Activated naive CD8-positive, alpha-beta T cell treated with anti-CD3 and anti-CD28 coated beads, Interleukin-2, amount 50 U/mL, for 24 hours (primary cell): ENCODE measurements around the gene PTPN20.

ENCODE experiments used
- ATAC-seq: fragments of 150-1000 bp; cut with Tn5 transposase; one replicate; pipeline ENCODE4 v1.10.0; 2021
- DNase-seq: peaks from one replicate; pipeline ENCODE4 v3.0.0; 2021
- H3K27ac Mint-ChIP-seq: one replicate; pipeline ENCODE4 v1.8.0; 2021; ENCODE audit warnings: mild to moderate bottlenecking, mixed read lengths
- H3K27me3 Mint-ChIP-seq: one replicate; pipeline ENCODE4 v1.8.0; 2021; ENCODE audit warnings: mixed read lengths
- H3K36me3 Mint-ChIP-seq: one replicate; pipeline ENCODE4 v1.8.0; 2021; ENCODE audit warnings: low read depth, mixed read lengths
- H3K4me1 Mint-ChIP-seq: one replicate; pipeline ENCODE4 v1.8.0; 2021; ENCODE audit warnings: mixed read lengths
- H3K4me3 Mint-ChIP-seq: one replicate; pipeline ENCODE4 v1.8.0; 2021; ENCODE audit warnings: mild to moderate bottlenecking, moderate library complexity, mixed read lengths
- H3K9me3 Mint-ChIP-seq: one replicate; pipeline ENCODE4 v1.8.0; 2021; ENCODE audit warnings: mixed read lengths

The PTPN20 gene

GRCh38 chr10:47022311-47023131, 111.3 kb downstream of the PTPN20 start:
- DNase-seq, result no peak
- no peaks in the 10 kb centered on the region for H3K36me3 Mint-ChIP-seq
- H3K27ac Mint-ChIP-seq, result no peak overlapping the region
- H3K4me3 Mint-ChIP-seq, result no peak overlapping the region
- no peaks in the 10 kb centered on the region for H3K9me3 Mint-ChIP-seq
- peaks cover 1% of the 10 kb centered on the region for H3K4me1 Mint-ChIP-seq
- peaks cover 5% of the 10 kb centered on the region for H3K27me3 Mint-ChIP-seq
- no peak for ATAC-seq

GRCh38 chr10:47023237-47024045, 112.2 kb downstream of the PTPN20 start:
- Mint-ChIP-seq H3K4me1 (peaks cover 1% of the 10 kb centered on the region), H3K36me3 (no peaks in the 10 kb centered on the region), H3K27me3 (peaks cover 5% of the 10 kb centered on the region), H3K27ac (peak overlapping the region; percentile 32), H3K9me3 (no peaks in the 10 kb centered on the region), H3K4me3 (no peak overlapping the region)
- ATAC-seq, result no peak
- DNase-seq, result no peak

GRCh38 chr10:47024046-47024322, 112.8 kb downstream of the PTPN20 start:
- no peaks in the 10 kb centered on the region for H3K9me3 Mint-ChIP-seq
- H3K36me3 Mint-ChIP-seq, result no peaks in the 10 kb centered on the region
- ATAC-seq (no peak), DNase-seq (no peak)
- H3K27ac Mint-ChIP-seq, result no peak overlapping the region
- H3K4me1 Mint-ChIP-seq, result peaks cover 1% of the 10 kb centered on the region
- H3K4me3 Mint-ChIP-seq, result no peak overlapping the region
- peaks cover 5% of the 10 kb centered on the region for H3K27me3 Mint-ChIP-seq

- Mint-ChIP-seq H3K4me3 (no peak overlapping the region), H3K27ac (no peak overlapping the region), H3K4me1 (peaks cover 1% of the 10 kb centered on the region), H3K9me3 (no peaks in the 10 kb centered on the region), H3K36me3 (no peaks in the 10 kb centered on the region), H3K27me3 (peaks cover 5% of the 10 kb centered on the region)
- DNase-seq (peak; percentile 72), ATAC-seq (peak; percentile 78)
These were observed 113.4 kb downstream of the PTPN20 start for GRCh38 chr10:47024399-47025252.

- ATAC-seq (no peak), DNase-seq (no peak)
- Mint-ChIP-seq H3K4me3 (no peak overlapping the region), H3K27me3 (peaks cover 5% of the 10 kb centered on the region), H3K4me1 (peaks cover 1% of the 10 kb centered on the region), H3K9me3 (no peaks in the 10 kb centered on the region), H3K36me3 (no peaks in the 10 kb centered on the region), H3K27ac (no peak overlapping the region)
These were observed 114.0 kb downstream of the PTPN20 start for GRCh38 chr10:47025253-47025539.

- Mint-ChIP-seq H3K4me3 (no peak overlapping the region), H3K9me3 (no peaks in the 10 kb centered on the region), H3K36me3 (no peaks in the 10 kb centered on the region), H3K4me1 (peaks cover 1% of the 10 kb centered on the region), H3K27ac (no peak overlapping the region), H3K27me3 (peaks cover 5% of the 10 kb centered on the region)
- DNase-seq (no peak), ATAC-seq (no peak)
These were observed 114.5 kb downstream of the PTPN20 start for GRCh38 chr10:47025540-47026300.

- H3K9me3 Mint-ChIP-seq, result no peaks in the 10 kb centered on the region
- H3K4me3 Mint-ChIP-seq, result no peak overlapping the region
- peaks cover 5% of the 10 kb centered on the region for H3K27me3 Mint-ChIP-seq
- peaks cover 1% of the 10 kb centered on the region for H3K4me1 Mint-ChIP-seq
- ATAC-seq, result no peak
- DNase-seq, result no peak
- H3K27ac Mint-ChIP-seq, result no peak overlapping the region
- H3K36me3 Mint-ChIP-seq, result no peaks in the 10 kb centered on the region
These were observed 115.3 kb downstream of the PTPN20 start for GRCh38 chr10:47026301-47027107.

- H3K27ac Mint-ChIP-seq, result no peak overlapping the region
- peaks cover 1% of the 10 kb centered on the region for H3K4me1 Mint-ChIP-seq
- H3K4me3 Mint-ChIP-seq, result no peak overlapping the region
- H3K36me3 Mint-ChIP-seq, result no peaks in the 10 kb centered on the region
- no peaks in the 10 kb centered on the region for H3K9me3 Mint-ChIP-seq
- DNase-seq (no peak), ATAC-seq (no peak)
- peaks cover 5% of the 10 kb centered on the region for H3K27me3 Mint-ChIP-seq
These were observed 116.0 kb downstream of the PTPN20 start for GRCh38 chr10:47027108-47027783.

GRCh38 chr10:47027784-47028260, 116.6 kb downstream of the PTPN20 start:
- H3K4me1 Mint-ChIP-seq, result peaks cover 1% of the 10 kb centered on the region
- no peak for DNase-seq
- H3K4me3 Mint-ChIP-seq, result no peak overlapping the region
- ATAC-seq, result no peak
- H3K27ac Mint-ChIP-seq, result no peak overlapping the region
- H3K36me3 Mint-ChIP-seq, result no peaks in the 10 kb centered on the region
- no peaks in the 10 kb centered on the region for H3K9me3 Mint-ChIP-seq
- peaks cover 5% of the 10 kb centered on the region for H3K27me3 Mint-ChIP-seq

GRCh38 chr10:47028466-47028865, 117.2 kb downstream of the PTPN20 start:
- H3K36me3 Mint-ChIP-seq, result no peaks in the 10 kb centered on the region
- peaks cover 1% of the 10 kb centered on the region for H3K4me1 Mint-ChIP-seq
- no peak overlapping the region for H3K27ac Mint-ChIP-seq
- DNase-seq (no peak), ATAC-seq (no peak)
- peaks cover 4% of the 10 kb centered on the region for H3K27me3 Mint-ChIP-seq
- no peak overlapping the region for H3K4me3 Mint-ChIP-seq
- H3K9me3 Mint-ChIP-seq, result no peaks in the 10 kb centered on the region

GRCh38 chr10:47029181-47030009, 118.2 kb downstream of the PTPN20 start:
- H3K4me1 Mint-ChIP-seq, result no peaks in the 10 kb centered on the region
- no peak overlapping the region for H3K4me3 Mint-ChIP-seq
- no peak for ATAC-seq
- DNase-seq, result no peak
- H3K27ac Mint-ChIP-seq, result no peak overlapping the region
- no peaks in the 10 kb centered on the region for H3K36me3 Mint-ChIP-seq
- no peaks in the 10 kb centered on the region for H3K9me3 Mint-ChIP-seq
- no peaks in the 10 kb centered on the region for H3K27me3 Mint-ChIP-seq

- Mint-ChIP-seq H3K27me3 (no peaks in the 10 kb centered on the region), H3K27ac (no peak overlapping the region), H3K9me3 (no peaks in the 10 kb centered on the region), H3K4me1 (no peaks in the 10 kb centered on the region), H3K36me3 (no peaks in the 10 kb centered on the region), H3K4me3 (no peak overlapping the region)
- no peak for ATAC-seq
- no peak for DNase-seq
These were observed 119.0 kb downstream of the PTPN20 start for GRCh38 chr10:47030191-47030703.
